ENCODE data around the gene PINK1.

Gene PINK1

GRCh38 chr1:20589331-20590278 is 43.7 kb upstream of the PINK1 start:
- ChIA-PET POLR2A (interaction anchor here (0.9 to 1.6 kb wide), 4 partner anchors 14 to 72 kb away, joined by 3 to 14 read pairs (median 4); partner anchors contain the start of gene DDOST), CTCF (interaction anchor here (0.6 to 2.1 kb wide), 6 partner anchors 14 to 106 kb away, joined by 3 to 12 read pairs (median 4); partner anchors contain the start of gene PINK1)
- Histone ChIP-seq H3K4me3 (ENCODE audit: low read depth, low read length) (no peak overlapping the region), H3K9me3 (ENCODE audit: control insufficient read depth, insufficient read depth, low read depth, low read length) (no peaks in the 10 kb centered on the region), H3K36me3 (ENCODE audit: control insufficient read depth in 2 of 2, insufficient read depth in 1 of 2, low read length in 2 of 2) (no peaks in the 10 kb centered on the region), H3K27ac (ENCODE audit: extremely low read depth, low read depth, low read length) (no peak overlapping the region), H3K4me1 (ENCODE audit: control insufficient read depth, insufficient read depth, low read length) (peaks cover 3% of the 10 kb centered on the region; the same call in 1 of the 2 replicates)
- no peak for TF ChIP-seq MYNN (tag by site-specific recombination; IDR thresholded peaks at IDR 0.05; ENCODE audit: borderline replicate concordance)
- TF ChIP-seq ZNF362 (tag by site-specific recombination; IDR thresholded peaks at IDR 0.05) = no peak
- no peak for TF ChIP-seq ZNF274 (IDR thresholded peaks at IDR 0.05; ENCODE audit: low read length)
- TF ChIP-seq ZNF274 (tag by site-specific recombination; IDR thresholded peaks at IDR 0.05; ENCODE audit: borderline replicate concordance) = no peak
- TF ChIP-seq ZNF707 (tag by site-specific recombination; IDR thresholded peaks at IDR 0.05) = no peak
- no peak for TF ChIP-seq SP3 (tag by site-specific recombination; IDR thresholded peaks at IDR 0.05)
- no peak for TF ChIP-seq ATF2 (tag by site-specific recombination; IDR thresholded peaks at IDR 0.05; ENCODE audit: low read depth)
- TF ChIP-seq ZSCAN30 (tag by site-specific recombination; IDR thresholded peaks at IDR 0.05) = no peak
- no peak for TF ChIP-seq SCRT2 (tag by site-specific recombination; IDR thresholded peaks at IDR 0.05)
- TF ChIP-seq ZNF548 (tag by site-specific recombination; IDR thresholded peaks at IDR 0.05) = no peak
- no peak for TF ChIP-seq SCRT1 (tag by site-specific recombination; IDR thresholded peaks at IDR 0.05; ENCODE audit: borderline replicate concordance)
- peak; percentile 18; the same call in 1 of the 2 replicates for TF ChIP-seq ZNF341 (tag by site-specific recombination; IDR thresholded peaks at IDR 0.05; ENCODE audit: low read depth)
- TF ChIP-seq ZNF610 (tag by site-specific recombination; IDR thresholded peaks at IDR 0.05; ENCODE audit: borderline replicate concordance) = no peak
- TF ChIP-seq ZNF2 (tag by site-specific recombination; IDR thresholded peaks at IDR 0.05) = no peak
- no peak for TF ChIP-seq MEIS1 (CRISPR knock-in tag; IDR thresholded peaks at IDR 0.05; ENCODE audit: borderline replicate concordance)
- TF ChIP-seq GLI4 (tag by site-specific recombination; IDR thresholded peaks at IDR 0.05) = no peak
- TF ChIP-seq ZFP69B (tag by site-specific recombination; IDR thresholded peaks at IDR 0.05) = no peak
- TF ChIP-seq SP2 (tag by site-specific recombination; IDR thresholded peaks at IDR 0.05) = peak; percentile 43
- TF ChIP-seq ZFHX2 (tag by site-specific recombination; conservative IDR thresholded peaks at IDR 0.05) = peak; percentile 86
- TF ChIP-seq ZNF629 (tag by site-specific recombination; IDR thresholded peaks at IDR 0.05) = 0 out of 2 replicates have a peak, but pooled peaks have one; percentile 9
- TF ChIP-seq ZNF335 (tag by site-specific recombination; conservative IDR thresholded peaks at IDR 0.05) = 0 out of 2 replicates have a peak, but pooled peaks have one; percentile 35
- no peak for TF ChIP-seq ZFP3 (tag by site-specific recombination; IDR thresholded peaks at IDR 0.05; ENCODE audit: low read depth)
- TF ChIP-seq ZNF777 (tag by site-specific recombination; IDR thresholded peaks at IDR 0.05; ENCODE audit: borderline replicate concordance) = no peak
- no peak for TF ChIP-seq ZBTB7A (tag by site-specific recombination; IDR thresholded peaks at IDR 0.05; ENCODE audit: low read depth)
- TF ChIP-seq HOXC10 (CRISPR knock-in tag; IDR thresholded peaks at IDR 0.05) = no peak
- TF ChIP-seq EGR2 (tag by site-specific recombination; IDR thresholded peaks at IDR 0.05; ENCODE audit: low read depth) = peak; percentile 85
- no peak for TF ChIP-seq ZBTB20 (tag by site-specific recombination; IDR thresholded peaks at IDR 0.05)
- no peak for TF ChIP-seq ZNF138 (tag by site-specific recombination; IDR thresholded peaks at IDR 0.05; ENCODE audit: borderline replicate concordance)
- 0 out of 2 replicates have a peak, but pooled peaks have one; percentile 12 for TF ChIP-seq SP7 (tag by site-specific recombination; IDR thresholded peaks at IDR 0.05)
- TF ChIP-seq ZBTB26 (tag by site-specific recombination; optimal IDR thresholded peaks at IDR 0.05) = no peak
- TF ChIP-seq ZIC2 (tag by site-specific recombination; IDR thresholded peaks at IDR 0.05) = peak; percentile 86
- no peak for TF ChIP-seq ZNF398 (tag by site-specific recombination; IDR thresholded peaks at IDR 0.05)

Data from HEK293 (cell line).